CD8-positive, alpha-beta memory T cell (primary cell): Measurements from ENCODE around the gene CPA4. TPM values are rescaled to one million over a fixed set of nuclear protein-coding genes. Genes with fewer than 3 reads are reported as not detected.
"Not testable (repeated sequence)": the region's sequence is repeated elsewhere in the genome, so short reads cannot be mapped to it uniquely, and the experiment has no call there.

Experiments
- CTCF ChIA-PET: fragments of 350-600 bp; sonication (Branson Sonifier 250); formaldehyde crosslinking; loops from one replicate; lab custom pipeline; 2021; ENCODE audit warnings: antibody characterized with exemption; lab: Charles Lee
- POLR2A ChIA-PET: fragments of 350-600 bp; sonication (Branson Sonifier 250); formaldehyde crosslinking; loops from one replicate; lab custom pipeline; 2021; ENCODE audit warnings: antibody characterized with exemption; lab: Charles Lee
- DNase-seq, 5 donors: peaks; one replicate each; pipeline versions ENCODE4 v3.0.0 to v3.0.0-alpha.2; 2020 to 2022; ENCODE audit warnings: mixed read lengths in 1 of 5
- H3K27ac ChIP-seq: one replicate; pipeline ENCODE4 v1.7.0; 2013; ENCODE audit warnings: low read depth, mild to moderate bottlenecking, low read length, moderate library complexity
- H3K27me3 ChIP-seq: 2 replicates; pipeline ENCODE4 v1.7.0; 2013; ENCODE audit warnings: low read length, mild to moderate bottlenecking; ENCODE audit not compliant: insufficient read depth, poor library complexity, severe bottlenecking
- H3K36me3 ChIP-seq: 2 replicates; pipeline ENCODE4 v1.7.0; 2013; ENCODE audit warnings: mild to moderate bottlenecking, low read length, moderate library complexity; ENCODE audit not compliant: insufficient read depth
- H3K4me1 ChIP-seq: 2 replicates; pipeline ENCODE4 v1.7.0; 2013; ENCODE audit warnings: mild to moderate bottlenecking, low read length, moderate library complexity; ENCODE audit not compliant: insufficient read depth
- H3K4me3 ChIP-seq: 2 replicates; pipeline ENCODE4 v1.7.0; 2013; ENCODE audit warnings: mild to moderate bottlenecking, low read length
- H3K9me3 ChIP-seq: 2 replicates; pipeline ENCODE4 v1.7.0; 2013; ENCODE audit warnings: mild to moderate bottlenecking, low read length
- H3K27ac Mint-ChIP-seq, 8 donors: one replicate each; pipeline ENCODE4 v1.8.0; 2020 to 2021; ENCODE audit warnings: mixed read lengths in 8 of 8, mild to moderate bottlenecking in 6 of 8, inconsistent platforms in 3 of 8, moderate library complexity in 3 of 8
- H3K27me3 Mint-ChIP-seq, 2 donors: one replicate each; pipeline ENCODE4 v1.8.0; 2020 to 2021; ENCODE audit warnings: mixed read lengths in 2 of 2, mild to moderate bottlenecking in 1 of 2, moderate library complexity in 1 of 2
- H3K36me3 Mint-ChIP-seq, 3 donors: one replicate each; pipeline ENCODE4 v1.8.0; 2020 to 2021; ENCODE audit warnings: mixed read lengths in 3 of 3, inconsistent platforms in 1 of 3, mild to moderate bottlenecking in 1 of 3
- H3K4me1 Mint-ChIP-seq, 3 donors: one replicate each; pipeline ENCODE4 v1.8.0; 2020 to 2021; ENCODE audit warnings: mixed read lengths in 3 of 3, inconsistent platforms in 1 of 3, mild to moderate bottlenecking in 1 of 3
- H3K4me3 Mint-ChIP-seq, 7 donors: one replicate each; pipeline ENCODE4 v1.8.0; 2020 to 2021; ENCODE audit warnings: mixed read lengths in 7 of 7, mild to moderate bottlenecking in 6 of 7, moderate library complexity in 4 of 7, inconsistent platforms in 2 of 7
- H3K9me3 Mint-ChIP-seq, 5 donors: one replicate each; pipeline ENCODE4 v1.8.0; 2020 to 2022; ENCODE audit warnings: mixed read lengths in 5 of 5, mild to moderate bottlenecking in 3 of 5, moderate library complexity in 2 of 5, inconsistent platforms in 1 of 5
- polyA plus RNA-seq: library from polyadenylated mRNA; unstranded; fragments of 300-500 nt; fragmentation: Illumina TruSeq; gene quantifications from one replicate; pipeline ENCODE4 v1.2.3, GENCODE V29; 2021
- total RNA-seq, 2 experiments: library from RNA; stranded (reverse); gene quantifications; one replicate each; pipeline ENCODE4 v1.2.3, GENCODE V29; 2021

The CPA4 gene, protein sequence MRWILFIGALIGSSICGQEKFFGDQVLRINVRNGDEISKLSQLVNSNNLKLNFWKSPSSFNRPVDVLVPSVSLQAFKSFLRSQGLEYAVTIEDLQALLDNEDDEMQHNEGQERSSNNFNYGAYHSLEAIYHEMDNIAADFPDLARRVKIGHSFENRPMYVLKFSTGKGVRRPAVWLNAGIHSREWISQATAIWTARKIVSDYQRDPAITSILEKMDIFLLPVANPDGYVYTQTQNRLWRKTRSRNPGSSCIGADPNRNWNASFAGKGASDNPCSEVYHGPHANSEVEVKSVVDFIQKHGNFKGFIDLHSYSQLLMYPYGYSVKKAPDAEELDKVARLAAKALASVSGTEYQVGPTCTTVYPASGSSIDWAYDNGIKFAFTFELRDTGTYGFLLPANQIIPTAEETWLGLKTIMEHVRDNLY
- total RNA-seq (not detected), polyA plus RNA-seq (not detected)

GRCh38 chr7:130292682-130293257 lies at the start of gene CPA4:
CPA4 (plus strand) TSS chr7:130293161; CDS start chr7:130293181, 20 bp downstream.
- Histone ChIP-seq H3K4me1 (no peaks in the 10 kb centered on the region), H3K9me3 (no peaks in the 10 kb centered on the region), H3K27ac (no peak within 1 kb of the TSS), H3K27me3 (no peaks in the 10 kb centered on the region), H3K4me3 (no peak within 1 kb of the TSS), H3K36me3 (no peaks in the 10 kb centered on the region)
- Mint-ChIP-seq H3K27ac (no peak within 1 kb of the TSS), H3K36me3 (no peaks in the 10 kb centered on the region), H3K9me3 (no peaks in the 10 kb centered on the region), H3K27me3 (peaks cover 7 to 8% of the 10 kb centered on the region in 2 donors), H3K4me1 (no peaks in the 10 kb centered on the region), H3K4me3 (no peak within 1 kb of the TSS)
- no peak for DNase-seq
- CTCF ChIA-PET = no interaction called here
- POLR2A ChIA-PET = no interaction called here

DNA sequence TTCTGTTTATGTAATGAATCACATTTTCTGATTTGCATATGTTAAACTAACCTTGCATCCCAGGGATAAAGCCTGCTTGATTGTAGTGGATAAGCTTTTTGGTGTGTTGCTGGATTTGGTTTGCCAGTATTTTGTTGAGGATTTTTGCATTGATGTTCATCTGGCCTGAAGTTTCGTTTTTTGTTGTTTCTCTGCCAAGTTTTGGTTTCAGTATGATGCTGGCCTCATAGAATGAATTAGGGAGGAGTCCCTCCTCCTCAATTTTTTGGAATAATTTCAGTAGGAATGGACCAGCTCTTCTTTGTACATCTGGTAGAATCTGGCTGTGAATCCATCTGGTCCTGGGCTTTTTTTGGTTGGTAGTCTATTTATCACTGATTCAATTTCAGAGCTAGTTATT lies 49.5 kb upstream of the CPA4 start:
- H3K4me3 ChIP-seq, H3K27me3 ChIP-seq, DNase-seq, H3K36me3 Mint-ChIP-seq, H3K9me3 ChIP-seq, H3K27ac ChIP-seq, H3K4me1 Mint-ChIP-seq, H3K4me3 Mint-ChIP-seq, H3K27ac Mint-ChIP-seq, CTCF ChIA-PET, H3K4me1 ChIP-seq, H3K9me3 Mint-ChIP-seq, POLR2A ChIA-PET, H3K36me3 ChIP-seq: not testable (repeated sequence)
- peaks cover 2 to 16% of the 10 kb centered on the region in 2 donors for H3K27me3 Mint-ChIP-seq

DNA sequence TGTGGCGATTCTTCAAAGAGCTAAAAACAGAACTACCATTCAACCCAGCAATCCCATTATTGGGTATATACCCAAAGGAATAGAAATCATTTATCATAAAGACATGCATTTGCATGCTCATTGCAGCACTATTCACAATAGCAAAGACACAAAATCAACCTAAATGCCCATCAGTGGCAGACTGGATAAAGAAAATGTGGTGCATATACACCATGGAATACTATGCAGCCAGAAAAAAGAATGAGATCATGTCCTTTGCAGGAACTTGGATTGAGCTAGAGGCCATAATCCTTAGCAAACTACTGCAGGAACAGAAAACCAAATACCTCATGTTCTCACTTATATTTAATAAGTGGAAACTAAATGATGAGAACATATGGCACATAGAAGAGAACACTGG lies 46.5 kb upstream of the CPA4 start:
- H3K36me3 ChIP-seq, H3K4me1 ChIP-seq, H3K27ac Mint-ChIP-seq, H3K4me1 Mint-ChIP-seq, H3K9me3 ChIP-seq, H3K27me3 ChIP-seq, POLR2A ChIA-PET, H3K4me3 Mint-ChIP-seq, H3K9me3 Mint-ChIP-seq, H3K27ac ChIP-seq, H3K36me3 Mint-ChIP-seq, CTCF ChIA-PET, DNase-seq, H3K4me3 ChIP-seq: not testable (repeated sequence)
- peaks cover 0 to 16% of the 10 kb centered on the region in 2 donors for H3K27me3 Mint-ChIP-seq

GRCh38 chr7:130248842-130249241 lies 44.1 kb upstream of the CPA4 start:
- H3K27ac Mint-ChIP-seq, H3K36me3 ChIP-seq, H3K36me3 Mint-ChIP-seq, H3K4me3 Mint-ChIP-seq, H3K27ac ChIP-seq, H3K9me3 ChIP-seq, H3K4me3 ChIP-seq, CTCF ChIA-PET, H3K4me1 ChIP-seq, POLR2A ChIA-PET, H3K4me1 Mint-ChIP-seq, DNase-seq, H3K27me3 ChIP-seq: not testable (repeated sequence)
- Mint-ChIP-seq H3K27me3 (peaks cover 0 to 33% of the 10 kb centered on the region in 2 donors), H3K9me3 (peaks cover 2 to 12% (median 8%) of the 10 kb centered on the region in 5 donors)

DNA sequence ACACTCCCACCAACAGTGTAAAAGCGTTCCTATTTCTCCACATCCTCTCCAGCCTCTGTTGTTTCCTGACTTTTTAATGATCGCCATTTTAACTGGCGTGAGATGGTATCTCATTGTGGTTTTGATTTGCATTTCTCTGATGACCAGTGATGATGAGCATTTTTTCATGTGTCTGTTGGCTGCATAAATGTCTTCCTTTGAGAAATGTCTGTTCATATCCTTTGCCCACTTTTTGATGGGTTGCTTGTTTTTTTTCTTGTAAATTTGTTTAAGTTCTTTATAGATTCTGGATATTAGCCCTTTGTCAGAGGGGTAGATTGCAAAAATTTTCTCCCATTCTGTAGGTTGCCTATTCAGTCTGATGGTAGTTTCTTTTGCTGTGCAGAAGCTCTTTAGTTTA lies 43.3 kb upstream of the CPA4 start:
- H3K27ac ChIP-seq, CTCF ChIA-PET, H3K27me3 ChIP-seq, H3K4me3 Mint-ChIP-seq, H3K36me3 ChIP-seq, H3K9me3 ChIP-seq, H3K4me1 ChIP-seq, H3K36me3 Mint-ChIP-seq, POLR2A ChIA-PET, H3K4me1 Mint-ChIP-seq, H3K4me3 ChIP-seq, DNase-seq, H3K27ac Mint-ChIP-seq: not testable (repeated sequence)
- Mint-ChIP-seq H3K27me3 (peaks cover 0 to 28% of the 10 kb centered on the region in 2 donors), H3K9me3 (peaks cover 2 to 14% (median 11%) of the 10 kb centered on the region in 5 donors)

DNA sequence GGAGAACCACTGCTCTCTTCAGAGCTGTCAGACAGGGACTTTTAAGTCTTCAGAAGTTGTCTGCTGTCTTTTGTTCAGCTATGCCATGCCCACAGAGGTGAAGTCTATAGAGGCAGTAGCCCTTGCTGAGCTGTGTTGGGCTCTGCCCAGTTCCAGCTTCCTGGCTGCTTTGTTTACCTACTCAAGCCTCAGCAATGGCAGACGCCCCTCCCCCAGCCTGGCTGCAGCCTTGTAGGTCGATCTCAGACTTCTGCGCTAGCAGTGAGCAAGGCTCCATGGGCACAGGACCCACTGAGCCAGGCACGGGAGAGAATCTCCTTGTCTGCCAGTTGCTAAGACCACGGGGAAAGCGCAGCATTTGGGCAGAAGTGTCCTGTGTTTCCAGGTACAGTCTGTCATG lies 38.4 kb upstream of the CPA4 start:
- DNase-seq = no peak
- peaks cover 9 to 35% of the 10 kb centered on the region in 2 donors for H3K27me3 Mint-ChIP-seq

DNA sequence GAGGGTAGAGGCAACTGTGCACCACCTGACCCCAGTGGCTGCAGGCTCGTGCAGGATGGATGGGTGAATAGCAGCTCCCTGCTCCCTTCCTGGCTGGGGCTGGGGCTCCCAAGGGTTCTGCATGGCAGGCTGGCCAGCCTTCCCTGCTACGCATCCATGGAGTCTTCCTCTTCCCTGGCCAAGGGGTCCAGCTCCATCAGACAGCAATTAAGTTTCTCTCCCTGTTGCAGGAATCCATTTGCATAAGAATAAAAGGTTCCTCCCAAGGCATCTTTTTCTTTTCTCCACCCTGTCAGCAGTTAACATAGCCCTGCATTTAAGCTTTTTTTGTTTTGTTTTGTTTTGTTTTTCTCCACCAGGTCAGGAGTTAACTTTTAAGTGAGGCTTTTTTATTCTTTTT lies 36.3 kb upstream of the CPA4 start:
- H3K36me3 ChIP-seq = no peaks in the 10 kb centered on the region
- CTCF ChIA-PET = no interaction called here
- no peaks in the 10 kb centered on the region for H3K4me1 ChIP-seq
- H3K4me3 Mint-ChIP-seq = no peak overlapping the region
- no peaks in the 10 kb centered on the region for H3K27me3 ChIP-seq
- no peaks in the 10 kb centered on the region for H3K4me1 Mint-ChIP-seq
- no peak overlapping the region for H3K27ac Mint-ChIP-seq
- POLR2A ChIA-PET = no interaction called here
- no peak overlapping the region for H3K27ac ChIP-seq
- peaks cover 0 to 18% (median 2%) of the 10 kb centered on the region in 3 donors for H3K36me3 Mint-ChIP-seq
- H3K9me3 ChIP-seq = no peaks in the 10 kb centered on the region
- H3K27me3 Mint-ChIP-seq = peaks cover 9 to 31% of the 10 kb centered on the region in 2 donors
- no peak overlapping the region for H3K4me3 ChIP-seq
- no peak for DNase-seq
- peaks cover 12 to 45% (median 29%) of the 10 kb centered on the region in 5 donors for H3K9me3 Mint-ChIP-seq

More for the DNA sequence above, 38.4 kb upstream of the CPA4 start:
- no peaks in the 10 kb centered on the region for H3K4me1 Mint-ChIP-seq
- Histone ChIP-seq H3K4me3 (no peak overlapping the region), H3K36me3 (no peaks in the 10 kb centered on the region), H3K9me3 (no peaks in the 10 kb centered on the region), H3K27ac (no peak overlapping the region), H3K27me3 (no peaks in the 10 kb centered on the region), H3K4me1 (no peaks in the 10 kb centered on the region)
- no peak overlapping the region for H3K4me3 Mint-ChIP-seq
- peaks cover 0 to 18% (median 2%) of the 10 kb centered on the region in 3 donors for H3K36me3 Mint-ChIP-seq
- no peak overlapping the region for H3K27ac Mint-ChIP-seq
- POLR2A ChIA-PET = no interaction called here
- CTCF ChIA-PET = no interaction called here
- peaks cover 12 to 35% (median 19%) of the 10 kb centered on the region in 5 donors for H3K9me3 Mint-ChIP-seq

DNA sequence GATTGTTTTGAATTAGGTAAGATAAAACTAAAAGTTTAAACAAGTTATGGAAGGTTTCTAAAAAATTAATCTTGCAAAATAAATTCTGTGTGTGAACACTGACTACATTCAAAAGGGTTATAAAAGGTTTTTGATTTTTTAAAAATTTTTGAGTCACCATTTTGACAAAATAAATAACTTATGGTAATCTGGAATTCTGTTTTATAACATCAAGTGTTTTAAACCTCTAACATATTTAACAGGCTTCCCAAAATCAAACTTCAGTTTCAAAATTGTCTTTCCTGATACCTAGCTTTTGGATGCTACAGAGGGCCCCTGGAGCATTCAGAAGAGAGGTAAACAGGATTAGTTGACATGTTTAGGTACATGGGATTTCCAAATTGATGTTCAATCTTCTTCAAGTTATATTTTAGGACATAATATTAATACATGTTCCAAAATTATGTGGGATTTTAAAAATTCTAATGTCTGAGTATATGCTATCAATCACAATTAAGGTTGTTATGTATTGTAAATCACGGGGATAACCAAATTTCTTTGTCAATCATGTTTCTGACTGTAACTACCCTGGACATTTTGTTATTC lies 34.4 kb upstream of the CPA4 start:
- Histone ChIP-seq H3K4me1 (no peaks in the 10 kb centered on the region), H3K36me3 (no peaks in the 10 kb centered on the region), H3K9me3 (no peaks in the 10 kb centered on the region), H3K27me3 (no peaks in the 10 kb centered on the region), H3K27ac (no peak overlapping the region), H3K4me3 (no peak overlapping the region)
- Mint-ChIP-seq H3K36me3 (peaks cover 0 to 17% (median 2%) of the 10 kb centered on the region in 3 donors), H3K9me3 (peaks cover 7 to 41% (median 26%) of the 10 kb centered on the region in 5 donors), H3K27ac (no peak overlapping the region), H3K4me3 (no peak overlapping the region), H3K4me1 (no peaks in the 10 kb centered on the region), H3K27me3 (peaks cover 9 to 22% of the 10 kb centered on the region in 2 donors)
- DNase-seq = no peak
- ChIA-PET CTCF (no interaction called here), POLR2A (no interaction called here)
